Subcutaneous adipose tissue (tissue), 4 donors: ENCODE measurements around the gene FAXC. TPM values are rescaled to one million over a fixed set of nuclear protein-coding genes. Genes with fewer than 3 reads are reported as not detected.

Experiments
- total RNA-seq, 4 donors: library from RNA; depleted of rRNA; stranded (reverse); fragments of >200 nt; gene quantifications; one replicate each; pipeline ENCODE4 v1.1.0, GENCODE V29; 2016
- TF ChIP-seq, protein P1 (sequence below): fragments of 450-650 bp; IDR thresholded peaks from one replicate; pipeline ENCODE4 v1.5.1; 2016; ENCODE audit warnings: low read depth, mild to moderate bottlenecking, control low read depth, antibody characterized with exemption, moderate library complexity

Gene FAXC
- total RNA-seq, 4 donors from 2014 or later, result under 0.01 TPM; not detected in 3

DNA sequence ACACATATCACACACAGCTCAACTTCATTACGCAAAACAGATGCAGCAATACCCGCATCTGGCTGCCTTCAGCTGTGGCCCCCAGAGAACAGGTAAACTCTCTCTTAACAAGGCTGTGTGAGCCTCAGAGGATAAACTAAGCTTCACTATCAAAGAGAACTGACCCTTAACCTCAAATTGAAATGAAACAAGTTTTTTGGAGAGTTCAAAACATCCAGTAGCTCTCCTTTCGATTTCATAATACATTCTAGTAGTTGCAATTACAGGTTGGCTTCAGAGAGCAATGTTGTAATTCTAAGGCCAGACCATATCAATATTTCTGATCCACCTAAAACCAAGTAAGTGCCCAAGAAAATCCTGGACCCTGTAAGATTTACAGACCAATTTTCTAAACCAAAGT is 113.5 kb downstream of the FAXC start:
- TF ChIP-seq, protein P1, sequence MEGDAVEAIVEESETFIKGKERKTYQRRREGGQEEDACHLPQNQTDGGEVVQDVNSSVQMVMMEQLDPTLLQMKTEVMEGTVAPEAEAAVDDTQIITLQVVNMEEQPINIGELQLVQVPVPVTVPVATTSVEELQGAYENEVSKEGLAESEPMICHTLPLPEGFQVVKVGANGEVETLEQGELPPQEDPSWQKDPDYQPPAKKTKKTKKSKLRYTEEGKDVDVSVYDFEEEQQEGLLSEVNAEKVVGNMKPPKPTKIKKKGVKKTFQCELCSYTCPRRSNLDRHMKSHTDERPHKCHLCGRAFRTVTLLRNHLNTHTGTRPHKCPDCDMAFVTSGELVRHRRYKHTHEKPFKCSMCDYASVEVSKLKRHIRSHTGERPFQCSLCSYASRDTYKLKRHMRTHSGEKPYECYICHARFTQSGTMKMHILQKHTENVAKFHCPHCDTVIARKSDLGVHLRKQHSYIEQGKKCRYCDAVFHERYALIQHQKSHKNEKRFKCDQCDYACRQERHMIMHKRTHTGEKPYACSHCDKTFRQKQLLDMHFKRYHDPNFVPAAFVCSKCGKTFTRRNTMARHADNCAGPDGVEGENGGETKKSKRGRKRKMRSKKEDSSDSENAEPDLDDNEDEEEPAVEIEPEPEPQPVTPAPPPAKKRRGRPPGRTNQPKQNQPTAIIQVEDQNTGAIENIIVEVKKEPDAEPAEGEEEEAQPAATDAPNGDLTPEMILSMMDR, result no peak

- TF ChIP-seq, protein P1, result no peak
Measured at GRCh38 chr6:99233219-99233618, 116.3 kb downstream of the FAXC start.

- TF ChIP-seq, protein P1, result no peak
Measured at GRCh38 chr6:99232056-99232455, 117.4 kb downstream of the FAXC start.

GRCh38 chr6:99225172-99225571 is 124.3 kb downstream of the FAXC start:
- TF ChIP-seq, protein P1, result no peak

Other genes with a start within 250 kb of the FAXC start
- gene COQ3, start 44.5 kb upstream of the FAXC start, total RNA-seq, result 10 to 100 TPM in 1 of 4 donors, 1 to 10 TPM in 3; 2.4 to 10.2 (median 2.8) TPM
- 100 to 1,000 TPM; 165 to 186 (median 181) TPM for gene PNISR, start 75.6 kb upstream of the FAXC start, total RNA-seq
- gene USP45, start 165.7 kb upstream of the FAXC start, total RNA-seq, result 10 to 100 TPM; 15.1 to 23.3 (median 19.1) TPM
- gene CCNC, start 219.0 kb upstream of the FAXC start, total RNA-seq, result 10 to 100 TPM; 48.2 to 77.3 (median 53.9) TPM